Measurements from ENCODE around the gene KCNMA1.

DNA sequence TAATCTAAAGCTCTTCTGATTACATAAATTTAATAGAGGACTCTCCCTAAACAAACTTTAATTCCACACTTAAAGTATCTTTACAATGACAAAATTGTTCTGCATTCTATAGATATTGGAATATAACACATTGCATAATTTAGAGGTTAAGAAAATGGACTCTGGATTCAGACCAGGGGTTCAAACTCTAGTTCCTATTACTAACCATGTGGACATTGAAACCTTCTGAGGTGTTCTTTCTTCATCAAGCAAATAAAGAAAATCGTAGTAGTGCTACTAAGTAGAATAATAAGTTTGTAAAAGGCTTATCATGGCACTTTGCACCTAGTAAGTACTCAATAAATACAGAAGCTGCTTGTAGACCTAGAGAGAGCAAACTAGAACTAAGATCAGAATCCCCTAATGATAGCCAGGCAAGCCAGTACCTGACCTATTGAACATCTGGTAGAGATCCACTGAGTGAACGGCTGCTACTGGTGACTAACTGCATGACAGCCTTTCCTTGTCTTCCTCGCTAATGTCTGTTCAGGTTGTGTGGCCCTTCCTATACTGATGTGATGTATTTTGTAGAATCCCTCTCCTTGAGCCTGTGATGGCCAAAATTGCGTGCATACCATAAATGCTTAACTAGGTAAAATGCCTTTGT lies 430.3 kb downstream of the KCNMA1 start:
- TF ChIP-seq SUZ12 (IDR thresholded peaks at IDR 0.05; ENCODE audit: extremely low read depth, insufficient read depth, insufficient read length) (no peak), ZNF274 (IDR thresholded peaks at IDR 0.05; ENCODE audit: low read depth, low read length) (no peak), YY1 (IDR thresholded peaks at IDR 0.05; ENCODE audit: insufficient read depth, insufficient read length) (no peak)

All from NT2/D1 (cell line).